ENCODE results near the gene ZNF697. TPM values are rescaled to one million over a fixed set of nuclear protein-coding genes. Genes with fewer than 3 reads are reported as not detected.

ZNF697 gene
- total RNA-seq, 1 experiment from 2014 or later = 17.4 TPM

DNA sequence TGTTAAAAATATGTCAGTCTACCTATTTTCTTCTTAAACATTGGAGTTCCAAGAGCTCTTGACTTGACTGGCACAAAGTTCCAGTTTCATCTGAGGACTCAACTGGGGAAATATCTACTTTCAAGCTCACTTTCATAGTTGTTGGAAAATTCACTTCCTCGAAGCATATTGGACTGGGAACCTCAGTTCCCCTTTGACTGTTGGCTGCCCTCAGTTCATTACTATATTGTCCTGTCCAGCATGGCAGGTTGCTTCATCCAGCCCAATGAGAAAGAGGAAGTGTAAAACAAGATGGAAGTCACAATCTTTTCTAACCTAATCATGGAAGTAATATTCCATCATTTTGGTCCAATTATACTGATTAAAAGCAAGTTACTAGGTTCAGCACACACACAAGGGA is 54.3 kb downstream of the ZNF697 start:
- H2BK120ac ChIP-seq (ENCODE audit: low read depth, low read length, poor library complexity, severe bottlenecking) = no peak overlapping the region
- no peaks in the 10 kb centered on the region for H3K27me3 ChIP-seq (ENCODE audit: insufficient read depth, low read length)
- H3K4me1 ChIP-seq (ENCODE audit: insufficient read depth, low read length) = no peaks in the 10 kb centered on the region
- no peak overlapping the region for H2AK5ac ChIP-seq (ENCODE audit: insufficient read length, low read length)
- no peak overlapping the region for H3K4me2 ChIP-seq (ENCODE audit: insufficient read depth, insufficient read length, low read length)
- no peaks in the 10 kb centered on the region for H3K79me1 ChIP-seq (ENCODE audit: insufficient read depth, low read depth, low read length, poor library complexity, severe bottlenecking)
- no peak overlapping the region for H2BK20ac ChIP-seq (ENCODE audit: low read depth, low read length, poor library complexity, severe bottlenecking)
- H3K36me3 Mint-ChIP-seq (ENCODE audit: insufficient read depth in 1 of 3, low read depth in 3 of 3) = no peaks in the 10 kb centered on the region
- no peaks in the 10 kb centered on the region for H4K20me1 ChIP-seq (ENCODE audit: control insufficient read depth, insufficient read depth, insufficient read length)
- H3K4me1 Mint-ChIP-seq = no peaks in the 10 kb centered on the region
- no peak overlapping the region for H3K14ac ChIP-seq (ENCODE audit: insufficient read depth, low read length)
- TF ChIP-seq CTCF (conservative IDR thresholded peaks at IDR 0.05) = no peak
- H2BK12ac ChIP-seq (ENCODE audit: insufficient read length, low read depth, low read length) = no peak overlapping the region
- H3K23me2 ChIP-seq (ENCODE audit: insufficient read length, low read depth, low read length, poor library complexity, severe bottlenecking) = no peaks in the 10 kb centered on the region
- no peak overlapping the region for H3K27ac Mint-ChIP-seq
- no peak overlapping the region for H4K91ac ChIP-seq (ENCODE audit: insufficient read length, low read depth, low read length)
- H3K23ac ChIP-seq (ENCODE audit: insufficient read length, low read depth, low read length) = no peak overlapping the region
- H3K27me3 Mint-ChIP-seq (ENCODE audit: low read depth) = 0 out of 2 replicates have a peak, but pooled peaks cover 2% of the 10 kb centered on the region
- H3K9me3 Mint-ChIP-seq = no peaks in the 10 kb centered on the region
- no peak overlapping the region for H3K27ac ChIP-seq (ENCODE audit: insufficient read length, low read depth, low read length)
- no peak for DNase-seq
- H3K56ac ChIP-seq (ENCODE audit: insufficient read length, low read depth, low read length) = no peak overlapping the region
- H3K9me3 ChIP-seq (ENCODE audit: control insufficient read depth, low read depth, low read length) = no peaks in the 10 kb centered on the region
- no peak overlapping the region for H3T11ph ChIP-seq (ENCODE audit: low read length)
- no peak overlapping the region for H4K8ac ChIP-seq (replicated peaks; ENCODE audit: insufficient read length, low read depth, low read length)
- H2BK15ac ChIP-seq (ENCODE audit: low read depth, low read length) = no peak overlapping the region
- H3K79me2 ChIP-seq (ENCODE audit: insufficient read depth, low read length) = no peaks in the 10 kb centered on the region
- no peak overlapping the region for H2AFZ ChIP-seq (ENCODE audit: low read length)
- no peak overlapping the region for H2BK5ac ChIP-seq (ENCODE audit: insufficient read length, low read length)
- no peak overlapping the region for H3K4ac ChIP-seq (ENCODE audit: low read depth, low read length)
- H3K9ac ChIP-seq (ENCODE audit: extremely low read depth, insufficient read length, low read length) = no peak overlapping the region
- no peak overlapping the region for H3K18ac ChIP-seq (ENCODE audit: insufficient read length, low read depth, low read length)
- no peak overlapping the region for H3K4me3 Mint-ChIP-seq
- no peak overlapping the region for H4K5ac ChIP-seq (ENCODE audit: insufficient read length, low read depth, low read length)
- no CpG with 5 or more reads among the region's 1 CpG for WGBS (ENCODE audit: extremely low coverage, insufficient read length, low lambda C conversion rate)

All from H9 (cell line).